ENCODE results near the gene ERP29. TPM values are rescaled to one million over a fixed set of nuclear protein-coding genes. Genes with fewer than 3 reads are reported as not detected.
A peak's percentile ranks its signal among the peaks of the same experiment; 100 is the strongest.

The ERP29 gene
- total and polyA plus RNA-seq, 4 donors = 60.9 to 150 (median 115) TPM

DNA sequence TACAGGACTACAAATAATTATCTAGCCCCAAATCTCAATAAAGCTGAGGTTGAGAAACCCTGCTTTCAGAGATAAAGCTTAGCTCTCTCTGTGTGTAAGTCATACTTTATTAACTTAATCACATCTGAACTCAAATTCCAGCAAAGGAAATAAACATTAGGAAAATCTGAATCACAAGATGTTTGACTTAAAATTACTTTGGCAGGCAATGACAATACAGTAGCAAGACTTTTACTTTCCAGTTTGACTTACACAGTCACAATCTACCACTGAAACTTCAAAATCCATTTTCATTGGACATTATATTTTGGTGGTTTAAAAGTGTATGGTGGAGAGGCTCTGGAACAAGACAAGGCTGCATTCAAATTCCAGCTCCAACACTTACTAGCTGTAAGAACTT is 11.7 kb upstream of the ERP29 start:
- ATAC-seq (ENCODE audit: insufficient read depth, low FRiP score) = no peak
- H3K27me3 ChIP-seq (ENCODE audit: control insufficient read depth in 3 of 3, insufficient read depth in 3 of 3, low read length in 2 of 3) = no peaks in the 10 kb centered on the region
- DNase-seq = no peak
- H3K27ac ChIP-seq (ENCODE audit: low read depth in 1 of 2, low read length in 1 of 2) = no peak overlapping the region
- no peak overlapping the region for H3K4me3 ChIP-seq
- H3K9ac ChIP-seq (ENCODE audit: insufficient read depth in 1 of 2, low read length in 2 of 2) = no peak overlapping the region
- no peaks in the 10 kb centered on the region for H3K9me3 ChIP-seq (ENCODE audit: control insufficient read depth in 4 of 4, insufficient read depth in 3 of 4, low read length in 3 of 4)
- TF ChIP-seq, protein P1, sequence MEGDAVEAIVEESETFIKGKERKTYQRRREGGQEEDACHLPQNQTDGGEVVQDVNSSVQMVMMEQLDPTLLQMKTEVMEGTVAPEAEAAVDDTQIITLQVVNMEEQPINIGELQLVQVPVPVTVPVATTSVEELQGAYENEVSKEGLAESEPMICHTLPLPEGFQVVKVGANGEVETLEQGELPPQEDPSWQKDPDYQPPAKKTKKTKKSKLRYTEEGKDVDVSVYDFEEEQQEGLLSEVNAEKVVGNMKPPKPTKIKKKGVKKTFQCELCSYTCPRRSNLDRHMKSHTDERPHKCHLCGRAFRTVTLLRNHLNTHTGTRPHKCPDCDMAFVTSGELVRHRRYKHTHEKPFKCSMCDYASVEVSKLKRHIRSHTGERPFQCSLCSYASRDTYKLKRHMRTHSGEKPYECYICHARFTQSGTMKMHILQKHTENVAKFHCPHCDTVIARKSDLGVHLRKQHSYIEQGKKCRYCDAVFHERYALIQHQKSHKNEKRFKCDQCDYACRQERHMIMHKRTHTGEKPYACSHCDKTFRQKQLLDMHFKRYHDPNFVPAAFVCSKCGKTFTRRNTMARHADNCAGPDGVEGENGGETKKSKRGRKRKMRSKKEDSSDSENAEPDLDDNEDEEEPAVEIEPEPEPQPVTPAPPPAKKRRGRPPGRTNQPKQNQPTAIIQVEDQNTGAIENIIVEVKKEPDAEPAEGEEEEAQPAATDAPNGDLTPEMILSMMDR (IDR thresholded peaks at IDR 0.05; ENCODE audit: control extremely low read depth, extremely low read depth) = no peak
- H3K36me3 ChIP-seq (ENCODE audit: control insufficient read depth in 4 of 4, insufficient read depth in 4 of 4, low read length in 4 of 4) = peaks cover 0 to 2% (median under 1%) of the 10 kb centered on the region in 4 donors
- H3K4me1 ChIP-seq (ENCODE audit: control insufficient read depth in 5 of 5, insufficient read depth in 5 of 5, low read length in 5 of 5) = no peaks in the 10 kb centered on the region

DNA sequence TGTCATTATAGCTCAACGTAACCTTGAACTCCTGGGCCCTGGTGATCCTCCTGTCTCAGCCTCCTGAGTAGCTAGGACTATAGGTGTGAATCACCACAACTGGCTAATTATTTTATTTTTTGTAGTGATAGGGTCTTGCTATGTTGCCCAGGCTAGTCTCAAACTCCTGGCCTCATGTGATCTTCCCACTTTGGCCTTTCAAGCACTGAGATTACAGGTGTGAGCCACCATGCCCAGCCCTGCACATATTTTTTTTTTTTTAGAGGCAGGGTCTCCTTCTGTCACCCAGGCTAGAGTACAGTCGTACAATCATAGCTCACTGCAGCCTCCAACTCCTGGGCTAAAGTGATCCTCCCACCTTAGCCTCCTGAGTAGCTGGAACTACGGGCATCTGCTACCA is 9.2 kb upstream of the ERP29 start:
- WGBS, 2 donors = 97 to 98% methylated on average over 3 of the region's 3 CpGs
- ATAC-seq (ENCODE audit: insufficient read depth, low FRiP score) = no peak
- Histone ChIP-seq H3K4me1 (ENCODE audit: control insufficient read depth in 5 of 5, insufficient read depth in 5 of 5, low read length in 5 of 5) (no peaks in the 10 kb centered on the region), H3K27me3 (ENCODE audit: control insufficient read depth in 3 of 3, insufficient read depth in 3 of 3, low read length in 2 of 3) (no peaks in the 10 kb centered on the region), H3K36me3 (ENCODE audit: control insufficient read depth in 4 of 4, insufficient read depth in 4 of 4, low read length in 4 of 4) (peaks cover 0 to 2% (median under 1%) of the 10 kb centered on the region in 4 donors), H3K4me3 (no peak overlapping the region), H3K27ac (ENCODE audit: low read depth in 1 of 2, low read length in 1 of 2) (no peak overlapping the region), H3K9me3 (ENCODE audit: control insufficient read depth in 4 of 4, insufficient read depth in 3 of 4, low read length in 3 of 4) (no peaks in the 10 kb centered on the region), H3K9ac (ENCODE audit: insufficient read depth in 1 of 2, low read length in 2 of 2) (no peak overlapping the region)
- no peak for DNase-seq
- TF ChIP-seq, protein P1 (IDR thresholded peaks at IDR 0.05; ENCODE audit: control extremely low read depth, extremely low read depth) = no peak

DNA sequence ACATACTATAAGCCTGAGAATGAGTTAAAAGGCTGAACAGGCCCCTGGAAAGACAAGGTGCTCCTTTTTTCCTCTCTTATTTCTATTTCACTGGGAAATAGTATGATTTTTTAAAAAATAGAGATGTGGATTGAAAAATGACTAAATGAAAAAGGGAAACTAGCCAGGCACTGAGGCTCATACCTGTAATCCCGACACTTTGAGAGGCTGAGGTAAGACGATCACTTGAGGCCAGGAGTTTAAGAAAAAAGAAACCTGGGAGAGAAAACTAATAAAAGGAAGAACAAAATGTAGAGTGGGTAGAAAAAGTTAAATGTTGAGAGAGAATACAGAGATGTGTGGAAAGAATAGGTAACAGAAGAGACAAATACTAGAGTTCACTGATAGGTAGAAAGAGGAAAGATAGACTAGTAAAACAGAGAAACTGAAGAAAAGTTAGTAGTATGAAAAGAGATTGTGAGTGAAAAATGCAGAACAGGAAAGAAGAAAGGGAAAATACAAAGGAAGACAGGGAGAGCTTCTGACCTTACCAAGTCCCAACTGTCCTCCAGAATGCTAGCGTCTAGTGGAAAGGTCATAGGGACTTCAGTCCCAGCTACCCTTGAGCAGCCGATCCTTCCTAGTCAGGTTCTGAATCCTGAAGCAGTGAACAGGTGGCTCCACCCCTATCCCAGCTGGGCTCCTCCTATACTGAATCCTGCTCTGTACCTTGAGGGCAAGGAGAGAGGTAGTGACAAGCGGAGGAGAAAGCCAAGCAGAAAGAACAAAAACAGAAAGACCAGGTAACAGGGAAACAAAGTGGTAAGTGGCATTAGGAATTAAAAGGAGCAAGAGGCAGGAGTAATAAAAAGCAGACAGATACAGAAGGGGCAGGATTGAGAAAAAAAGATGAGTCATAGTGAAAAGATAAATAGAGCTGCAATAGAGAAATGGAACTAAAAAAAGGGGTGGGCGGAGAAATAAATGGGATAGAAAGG is 7.5 kb upstream of the ERP29 start:
- peaks cover 0 to 2% (median under 1%) of the 10 kb centered on the region in 4 donors for H3K36me3 ChIP-seq (ENCODE audit: control insufficient read depth in 4 of 4, insufficient read depth in 4 of 4, low read length in 4 of 4)
- no peaks in the 10 kb centered on the region for H3K4me1 ChIP-seq (ENCODE audit: control insufficient read depth in 5 of 5, insufficient read depth in 5 of 5, low read length in 5 of 5)
- DNase-seq = peak in 1 of 3 donors; percentile 24
- H3K27ac ChIP-seq (ENCODE audit: low read depth in 1 of 2, low read length in 1 of 2) = peak overlapping the region in 1 of 2 donors; percentile 27
- TF ChIP-seq, protein P1 (IDR thresholded peaks at IDR 0.05; ENCODE audit: control extremely low read depth, extremely low read depth) = no peak
- 72 to 89% methylated on average over 6 of the region's 6 CpGs for WGBS, 2 donors
- H3K9me3 ChIP-seq (ENCODE audit: control insufficient read depth in 4 of 4, insufficient read depth in 3 of 4, low read length in 3 of 4) = no peaks in the 10 kb centered on the region
- H3K9ac ChIP-seq (ENCODE audit: insufficient read depth in 1 of 2, low read length in 2 of 2) = no peak overlapping the region
- no peaks in the 10 kb centered on the region for H3K27me3 ChIP-seq (ENCODE audit: control insufficient read depth in 3 of 3, insufficient read depth in 3 of 3, low read length in 2 of 3)
- H3K4me3 ChIP-seq = no peak overlapping the region
- ATAC-seq (ENCODE audit: insufficient read depth, low FRiP score) = peak; percentile 67

Data from lung (tissue), 12 donors.